Hepatocyte (in vitro differentiated cells): ENCODE results near the gene PRDM10.

Source experiments
- CTCF ChIP-seq: fragments of 200-600 bp; sonication (generic); IDR thresholded peaks from 2 replicates; pipeline ENCODE4 v1.5.1; 2016; ENCODE audit warnings: antibody characterized with exemption, mild to moderate bottlenecking; ENCODE audit not compliant: poor library complexity
- EZH2 ChIP-seq: fragments of 200-600 bp; sonication (generic); IDR thresholded peaks from 2 replicates; pipeline ENCODE4 v1.6.1; 2016; ENCODE audit warnings: antibody characterized with exemption, mild to moderate bottlenecking, borderline replicate concordance
- EZH2phosphoT487 ChIP-seq: fragments of 200-600 bp; sonication (generic); IDR thresholded peaks from one replicate; pipeline ENCODE4 v1.6.1; 2018; ENCODE audit warnings: antibody characterized with exemption, mild to moderate bottlenecking, low read depth, moderate library complexity; ENCODE audit not compliant: unreplicated experiment, severe bottlenecking

- TF ChIP-seq CTCF = no peak
- no peak for TF ChIP-seq EZH2phosphoT487
- no peak for TF ChIP-seq EZH2
These were observed 80.0 kb downstream of the PRDM10 start for GRCh38 chr11:129922674-129923073.
